NCI-H2029 (cell line): Measurements from ENCODE around the gene CD163L1.

Experiments
- DNase-seq: peaks from one replicate; lab custom pipeline; 2025; lab: John Stamatoyannopoulos, UW

The CD163L1 gene

DNA sequence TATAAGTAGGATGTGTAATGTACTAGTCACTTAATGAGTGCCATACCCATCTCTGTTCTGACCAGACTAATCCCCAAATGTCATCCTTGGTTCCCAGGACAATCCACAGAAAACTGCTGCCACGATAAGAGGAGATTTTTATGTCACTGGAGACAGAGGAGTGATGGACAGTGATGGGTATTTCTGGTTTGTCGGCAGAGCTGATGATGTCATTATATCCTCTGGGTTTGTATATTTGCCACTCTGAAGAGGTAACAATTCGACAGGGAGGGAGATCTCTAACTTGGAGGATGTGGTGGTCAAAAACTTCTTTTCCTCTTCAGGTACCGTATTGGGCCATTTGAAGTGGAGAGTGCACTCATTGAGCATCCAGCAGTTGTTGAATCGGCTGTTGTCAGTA, 119.8 kb downstream of the CD163L1 start:
- no peak for DNase-seq

DNA sequence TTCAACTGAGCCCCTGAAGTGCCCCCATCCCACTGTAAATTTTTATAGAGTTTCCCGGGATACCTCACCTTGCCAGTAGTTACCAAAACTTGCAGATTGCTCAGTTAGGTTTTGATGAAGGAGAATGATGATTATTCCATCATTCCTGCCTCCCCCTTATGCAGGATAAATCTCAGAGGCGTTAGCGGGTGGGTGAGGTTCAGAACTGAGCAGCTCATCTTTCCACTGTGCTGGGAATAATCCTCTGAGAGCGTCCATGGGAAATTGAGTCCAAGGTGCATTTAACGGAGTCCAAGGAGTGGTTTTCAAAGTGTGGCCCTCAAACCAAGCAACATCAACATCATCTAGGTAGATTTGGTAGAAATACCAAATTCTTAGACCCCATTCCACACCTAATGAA, 121.4 kb downstream of the CD163L1 start:
- DNase-seq = no peak

DNA sequence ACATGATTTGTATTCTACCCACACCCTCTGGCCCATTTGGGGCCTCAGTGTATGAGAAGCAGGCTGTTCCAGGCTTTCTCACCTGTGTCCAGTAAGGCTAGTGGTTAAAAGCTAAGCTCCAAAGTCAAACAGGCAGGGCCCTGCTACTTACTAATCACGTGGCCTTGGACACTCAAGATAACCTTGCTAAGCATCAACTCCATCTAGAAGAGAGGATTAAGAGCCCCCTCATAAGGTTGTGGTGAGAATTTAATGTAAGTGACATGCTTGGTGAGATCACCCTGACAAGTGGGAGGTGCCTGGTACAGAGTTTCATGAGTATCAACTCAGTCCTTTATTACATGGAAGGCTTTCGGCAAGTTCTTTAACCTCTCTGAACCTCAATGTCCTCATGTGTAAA, 122.3 kb downstream of the CD163L1 start:
- no peak for DNase-seq

DNA sequence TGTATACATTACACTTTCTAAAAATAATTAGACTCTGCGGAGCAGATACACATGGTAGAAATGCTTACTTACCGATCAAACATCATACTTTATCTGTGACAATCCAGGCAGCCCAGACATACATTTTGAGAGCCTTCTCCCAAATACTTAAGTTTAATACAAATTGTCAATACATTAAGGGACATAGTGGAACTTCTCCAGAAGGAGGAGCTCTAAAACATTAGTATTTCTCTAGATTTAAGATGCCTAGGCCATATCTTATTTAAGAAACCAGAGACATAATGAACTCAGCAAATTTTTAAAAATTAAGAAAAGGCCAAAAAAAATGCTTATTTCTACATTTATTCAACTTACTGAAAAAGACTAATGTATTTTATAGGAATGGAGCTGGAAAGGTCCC, 124.0 kb downstream of the CD163L1 start:
- DNase-seq = no peak

DNA sequence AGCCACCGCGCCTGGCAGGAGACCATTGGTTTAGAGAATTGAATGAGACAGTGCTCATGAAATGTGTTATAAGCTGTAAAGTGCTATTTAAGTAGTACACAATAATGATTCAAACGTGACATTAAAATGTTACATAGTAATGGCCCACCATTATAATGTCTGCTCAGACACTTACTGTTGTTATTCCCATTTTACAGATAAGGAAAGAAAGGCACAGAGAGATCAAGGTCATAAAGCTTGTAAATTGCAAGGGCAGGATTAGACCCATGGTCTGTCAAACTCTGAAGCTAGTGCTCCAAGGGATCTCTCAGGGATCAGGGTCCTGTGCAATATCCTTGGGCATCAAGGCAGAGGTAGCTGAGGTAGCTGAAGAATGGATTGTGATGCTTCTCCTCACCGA, 133.9 kb downstream of the CD163L1 start:
- no peak for DNase-seq
